Stimulated activated CD8-positive, alpha-beta memory T cell treated with anti-CD3 and anti-CD28 coated beads, Interleukin-7, amount 100 ng/mL, for 1 hour (primary cell): ENCODE results near the gene ABCG2.

Experiments
- DNase-seq, 2 donors: peaks; one replicate each; pipeline ENCODE4 v3.0.0-alpha.2; 2020; ENCODE audit warnings: low read depth in 2 of 2

The ABCG2 gene

GRCh38 chr4:88158489-88159228 is at the start of gene ABCG2:
Gene ABCG2 (minus strand): TSS chr4:88158639. CDS start chr4:88139995, 18,644 bp downstream.
- DNase-seq: no peak

- DNase-seq: no peak
Observed at GRCh38 chr4:88208156-88208555, 49.7 kb upstream of the ABCG2 start.

- DNase-seq: no peak
Observed at GRCh38 chr4:88207171-88207570, 48.7 kb upstream of the ABCG2 start.

- DNase-seq: no peak
Observed at GRCh38 chr4:88204882-88205281, 46.4 kb upstream of the ABCG2 start.

GRCh38 chr4:88202443-88202842 is 44.0 kb upstream of the ABCG2 start:
- DNase-seq: no peak

GRCh38 chr4:88200186-88200585 is 41.7 kb upstream of the ABCG2 start:
- no peak for DNase-seq

- no peak for DNase-seq
Observed at GRCh38 chr4:88196523-88197185, 38.2 kb upstream of the ABCG2 start.

- DNase-seq: no peak
Observed at GRCh38 chr4:88196013-88196365, 37.5 kb upstream of the ABCG2 start.

- DNase-seq: no peak
Observed at GRCh38 chr4:88195328-88196012, 37.0 kb upstream of the ABCG2 start.

GRCh38 chr4:88191404-88191803 is 33.0 kb upstream of the ABCG2 start:
- DNase-seq: no peak

GRCh38 chr4:88189881-88190585 is 31.6 kb upstream of the ABCG2 start:
- no peak for DNase-seq

GRCh38 chr4:88189418-88189738 is 30.9 kb upstream of the ABCG2 start:
- DNase-seq: no peak

GRCh38 chr4:88188738-88189417 is 30.4 kb upstream of the ABCG2 start:
- DNase-seq: no peak

- DNase-seq: no peak
Observed at GRCh38 chr4:88187766-88188165, 29.3 kb upstream of the ABCG2 start.

GRCh38 chr4:88185906-88186305 is 27.5 kb upstream of the ABCG2 start:
- no peak for DNase-seq

GRCh38 chr4:88179261-88179660 is 20.8 kb upstream of the ABCG2 start:
- no peak for DNase-seq

- DNase-seq: no peak
Observed at GRCh38 chr4:88178626-88179231, 20.3 kb upstream of the ABCG2 start.

- no peak for DNase-seq
Observed at GRCh38 chr4:88177983-88178625, 19.7 kb upstream of the ABCG2 start.

GRCh38 chr4:88172987-88173386 is 14.5 kb upstream of the ABCG2 start:
- no peak for DNase-seq

- DNase-seq: no peak
Observed at GRCh38 chr4:88171206-88171605, 12.8 kb upstream of the ABCG2 start.

- DNase-seq: no peak
Observed at GRCh38 chr4:88169298-88169697, 10.9 kb upstream of the ABCG2 start.
